GM23248 (cell line): ENCODE data around the gene RETREG1.

Source experiments
- EZH2 ChIP-seq: fragments of 200-600 bp; sonication (generic); IDR thresholded peaks from 2 replicates; pipeline ENCODE4 v1.6.1; 2018; ENCODE audit warnings: antibody characterized with exemption, mild to moderate bottlenecking; ENCODE audit not compliant: insufficient read depth, poor library complexity, severe bottlenecking
- EZH2phosphoT487 ChIP-seq: fragments of 200-600 bp; sonication (generic); IDR thresholded peaks from 2 replicates; pipeline ENCODE4 v1.6.1; 2018; ENCODE audit warnings: antibody characterized with exemption, moderate library complexity, mild to moderate bottlenecking, low read depth; ENCODE audit not compliant: insufficient read depth

DNA sequence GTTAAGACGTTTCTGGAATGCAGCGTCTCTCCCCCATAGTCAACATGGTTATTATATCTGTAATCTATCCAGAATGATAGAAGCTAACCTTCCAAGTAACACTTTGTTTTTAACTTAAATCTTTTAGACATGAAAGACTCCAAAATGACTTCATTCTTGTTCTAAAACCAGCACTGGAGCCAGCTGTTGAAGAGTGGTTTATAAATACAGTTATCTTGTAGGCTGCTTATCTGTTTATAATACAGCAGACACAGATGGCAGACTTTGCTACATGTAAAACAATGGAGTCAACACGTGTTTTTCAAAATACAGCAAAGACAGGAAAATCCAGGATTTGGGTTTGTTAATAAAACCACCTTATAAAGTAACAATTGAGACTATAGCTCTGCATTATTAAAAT is 48.8 kb upstream of the RETREG1 start:
- TF ChIP-seq EZH2phosphoT487 (no peak), EZH2 (no peak)
